A549 (cell line): ENCODE measurements around the gene TRIP10.

Experiments
- CEBPB ChIP-seq, 2 experiments: fragments of >200 bp in 1 of 2; sonication (Bioruptor Twin) in 1 of 2; formaldehyde crosslinking in 1 of 2; IDR thresholded peaks; 2 replicates each; pipeline ENCODE4 v1.6.1; 2012 to 2016
- CHD2 ChIP-seq: fragments of 150-350 bp; IDR thresholded peaks from 2 replicates; pipeline ENCODE4 v1.6.1; 2014; ENCODE audit warnings: low read length; ENCODE audit not compliant: partially characterized antibody
- CTCF ChIP-seq: fragments of >200 bp; sonication (Bioruptor Twin); formaldehyde crosslinking; IDR thresholded peaks from 3 replicates; pipeline ENCODE4 v1.5.1; 2016
- EP300 ChIP-seq, 2 experiments: fragments of >200 bp; sonication (Bioruptor Twin); formaldehyde crosslinking; IDR thresholded peaks; 2 replicates in 1 of 2; 3 replicates in 1 of 2; pipeline ENCODE4 v1.6.1; 2016 to 2017
- KDM1A ChIP-seq: fragments of 200-600 bp; sonication (generic); IDR thresholded peaks from 2 replicates; pipeline ENCODE4 v1.6.1; 2016; ENCODE audit warnings: low read depth, mild to moderate bottlenecking
- MYC ChIP-seq: IDR thresholded peaks from 2 replicates; pipeline ENCODE4 v1.6.1; 2012; ENCODE audit warnings: mild to moderate bottlenecking, inconsistent platforms, low read length, improper control_type of control experiment, borderline replicate concordance
- POLR2A ChIP-seq: IDR thresholded peaks from 2 replicates; pipeline ENCODE4 v1.6.1; 2012; ENCODE audit warnings: mild to moderate bottlenecking, low read length
- SMC3 ChIP-seq: fragments of >200 bp; sonication (Bioruptor Twin); formaldehyde crosslinking; IDR thresholded peaks from 3 replicates; pipeline ENCODE4 v1.6.1; 2018; ENCODE audit warnings: inconsistent platforms
- USF2 ChIP-seq: fragments of 450-650 bp; IDR thresholded peaks from 2 replicates; pipeline ENCODE4 v1.6.1; 2014; ENCODE audit warnings: antibody characterized with exemption

DNA sequence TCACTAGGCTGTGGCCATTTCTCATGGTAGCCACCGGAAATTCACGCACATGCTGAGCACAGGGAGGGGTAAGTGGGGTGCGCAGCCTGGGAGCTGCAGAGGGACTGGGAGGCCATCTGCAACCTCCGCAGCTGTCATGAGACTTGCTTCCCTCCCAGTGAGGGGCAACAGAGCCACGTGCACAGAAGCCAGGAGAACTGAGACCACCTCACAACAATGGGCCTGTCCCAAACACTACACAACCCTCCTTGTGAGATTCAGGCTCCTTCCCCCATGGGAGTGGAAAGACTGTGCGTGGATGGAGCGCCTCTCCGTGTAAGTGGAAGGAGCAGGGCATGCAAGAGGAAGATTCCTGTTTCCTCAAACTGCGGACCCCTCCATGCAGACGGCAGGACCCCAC is 27.9 kb upstream of the TRIP10 start:
- TF ChIP-seq SMC3 (no peak), CTCF (no peak), CHD2 (no peak), USF2 (no peak), KDM1A (no peak), CEBPB (IDR thresholded peaks at IDR 0.05) (no peak), EP300 (IDR thresholded peaks at IDR 0.05) (no peak), MYC (no peak), POLR2A (no peak)
